GM11168 (cell line): ENCODE measurements around the gene ZNF219.
"Not testable (repeated sequence)": the region's sequence is repeated elsewhere in the genome, so short reads cannot be mapped to it uniquely, and the experiment has no call there.

Experiments
- in situ Hi-C: fragments of 300-500 bp; cut with MboI; formaldehyde crosslinking; loops from one replicate; pipeline ENCODE4 v1.12.0; 2022; ENCODE audit warnings: low sequenced_read_pairs; ENCODE audit not compliant: unreplicated experiment

ZNF219 gene

GRCh38 chr14:21053184-21054122, 45.0 kb downstream of the ZNF219 start:
- in situ Hi-C loops: no loop called here

GRCh38 chr14:21050597-21050996, 47.9 kb downstream of the ZNF219 start:
- in situ Hi-C loops: no loop called here

- in situ Hi-C loops: no loop called here
These were observed 49.2 kb downstream of the ZNF219 start for GRCh38 chr14:21049271-21049673.

- in situ Hi-C loops: no loop called here
These were observed 49.8 kb downstream of the ZNF219 start for GRCh38 chr14:21048638-21049037.

- in situ Hi-C loops: no loop called here
These were observed 51.1 kb downstream of the ZNF219 start for GRCh38 chr14:21047378-21047781.

- in situ Hi-C loops: no loop called here
These were observed 54.4 kb downstream of the ZNF219 start for GRCh38 chr14:21043974-21044618.

GRCh38 chr14:21043387-21043973, 55.0 kb downstream of the ZNF219 start:
- in situ Hi-C loops: no loop called here

GRCh38 chr14:21042918-21043317, 55.5 kb downstream of the ZNF219 start:
- in situ Hi-C loops: no loop called here

- in situ Hi-C loops: no loop called here
These were observed 56.6 kb downstream of the ZNF219 start, which contains the start of gene RNASE7 for GRCh38 chr14:21041676-21042433. Gene RNASE7 (plus strand): TSS chr14:21042362. CDS start chr14:21042993, 631 bp downstream.

- in situ Hi-C loops: not testable (repeated sequence)
These were observed 57.5 kb downstream of the ZNF219 start for GRCh38 chr14:21040941-21041340.

GRCh38 chr14:21040370-21040925, 58.0 kb downstream of the ZNF219 start:
- in situ Hi-C loops: no loop called here
